HepG2 (cell line): ENCODE measurements around the gene HEMK1. TPM values are rescaled to one million over a fixed set of nuclear protein-coding genes. Genes with fewer than 3 reads are reported as not detected.

Experiments
- ATAC-seq: fragments of 200-7000 bp; cut with Tn5 transposase; 3 replicates; pipeline ENCODE4 v1.9.1; 2020; ENCODE audit warnings: mild to moderate bottlenecking, moderate library complexity
- BruUV-seq: library from RNA; stranded (reverse); fragments of 400-500 nt; replicated peaks from 2 replicates; lab custom pipeline; 2021; lab: Mats Ljungman, UMichigan
- CTCF ChIA-PET: fragments of 300-600 bp; formaldehyde crosslinking; extraction: SDS; loops from one replicate; lab custom pipeline; 2021; ENCODE audit warnings: low total read pairs, inconsistent platforms, low intra/inter-chr PET ratio; lab: Yijun Ruan, JAX
- POLR2A ChIA-PET: fragments of 350-600 bp; sonication (Branson Sonifier 250); formaldehyde crosslinking; loops from one replicate; lab custom pipeline; 2020; ENCODE audit warnings: antibody characterized with exemption, inconsistent platforms; lab: Yijun Ruan, JAX
- DNase-seq: peaks from one replicate; pipeline ENCODE4 v3.0.0-alpha.2; 2015; ENCODE audit warnings: low spot score
- FAIRE-seq: peaks from 3 replicates; lab custom pipeline; 2011; peaks lifted over from hg19 to GRCh38; lab: Jason Lieb, UNC
- H2AFZ ChIP-seq: one replicate; pipeline ENCODE4 v1.6.1; 2011; ENCODE audit warnings: low read length, inconsistent platforms
- H3K27ac ChIP-seq: fragments of 300-600 bp; 3 replicates; pipeline ENCODE4 v1.8.0; 2011; ENCODE audit warnings: mixed run types, mild to moderate bottlenecking, mixed read lengths, low read length, inconsistent platforms; ENCODE audit not compliant: insufficient read depth; ENCODE audit errors: extremely low read length
- H3K27me3 ChIP-seq, 2 experiments: fragments of 200-600 bp in 1 of 2; 2 replicates in 1 of 2; 3 replicates in 1 of 2; pipeline versions ENCODE4 v1.6.0 to v1.8.0; 2011; ENCODE audit warnings: low read length in 2 of 2, mild to moderate bottlenecking in 2 of 2, moderate library complexity in 2 of 2, inconsistent platforms in 1 of 2; ENCODE audit not compliant: insufficient read depth in 2 of 2, control insufficient read depth in 1 of 2
- H3K36me3 ChIP-seq, 2 experiments: fragments of 200-600 bp in 1 of 2; replicated peaks in 1 of 2; 2 replicates in 1 of 2; 3 replicates in 1 of 2; pipeline versions ENCODE4 v1.5.1 to v1.8.0; 2011; ENCODE audit warnings: low read length in 2 of 2, inconsistent platforms in 1 of 2; ENCODE audit not compliant: insufficient read depth in 2 of 2, control insufficient read depth in 1 of 2
- H3K4me1 ChIP-seq: 2 replicates; pipeline ENCODE4 v1.5.1; 2012; ENCODE audit warnings: low read length, inconsistent platforms; ENCODE audit not compliant: insufficient read depth
- H3K4me2 ChIP-seq: 2 replicates; pipeline ENCODE4 v1.6.0; 2011; ENCODE audit warnings: low read depth, low read length, inconsistent platforms
- H3K4me3 ChIP-seq, 3 experiments: fragments of 200-600 bp in 1 of 3; sonication (generic), shearing (Covaris generic) in 1 of 3; replicated peaks in 1 of 3; 2 replicates each; pipeline ENCODE4 v1.5.1; 2011 to 2016; ENCODE audit warnings: low read length in 3 of 3, inconsistent platforms in 2 of 3, low read depth in 2 of 3, mild to moderate bottlenecking in 2 of 3, control low read depth in 1 of 3, mixed read lengths in 1 of 3; ENCODE audit not compliant: insufficient read depth in 1 of 3
- H3K79me2 ChIP-seq: one replicate; pipeline ENCODE4 v1.6.1; 2011; ENCODE audit warnings: low read length, inconsistent platforms; ENCODE audit not compliant: insufficient read depth
- H3K9ac ChIP-seq: 2 replicates; pipeline ENCODE4 v1.6.0; 2011; ENCODE audit warnings: mild to moderate bottlenecking, low read depth, low read length, inconsistent platforms; ENCODE audit not compliant: insufficient read depth
- H3K9me3 ChIP-seq: 2 replicates; pipeline ENCODE4 v1.5.1; 2012; ENCODE audit warnings: mild to moderate bottlenecking, low read length
- H4K20me1 ChIP-seq: 2 replicates; pipeline ENCODE4 v1.6.0; 2011; ENCODE audit warnings: inconsistent platforms, mild to moderate bottlenecking, low read length, moderate library complexity; ENCODE audit not compliant: insufficient read depth
- FLYWCH1 ChIP-seq: sonication (generic); formaldehyde crosslinking; IDR thresholded peaks from 2 replicates; pipeline ENCODE4 v1.8.1; 2023; ENCODE audit warnings: mild to moderate bottlenecking, missing genetic modification reagents
- FOXP4 ChIP-seq: sonication (generic); formaldehyde crosslinking; IDR thresholded peaks from 2 replicates; pipeline ENCODE4 v1.4.0; 2020; ENCODE audit warnings: missing genetic modification reagents
- HNRNPL ChIP-seq: fragments of 200-400 bp; formaldehyde crosslinking; IDR thresholded peaks from 2 replicates; pipeline ENCODE4 v1.6.1; 2017; ENCODE audit warnings: mild to moderate bottlenecking, low read depth, low read length
- KDM5A ChIP-seq: fragments of 200-600 bp; sonication (generic); IDR thresholded peaks from 2 replicates; pipeline ENCODE4 v1.7.0; 2018; ENCODE audit warnings: antibody characterized with exemption, mild to moderate bottlenecking, low read length, borderline replicate concordance
- MYC ChIP-seq: sonication (generic); formaldehyde crosslinking; IDR thresholded peaks from 2 replicates; pipeline ENCODE4 v1.9.0; 2021; ENCODE audit warnings: missing genetic modification reagents, borderline replicate concordance
- PAWR ChIP-seq: sonication (generic); formaldehyde crosslinking; IDR thresholded peaks from 2 replicates; pipeline ENCODE4 v1.4.0; 2020; ENCODE audit warnings: missing genetic modification reagents, mild to moderate bottlenecking, borderline replicate concordance
- PLSCR1 ChIP-seq: sonication (generic); formaldehyde crosslinking; IDR thresholded peaks from 2 replicates; pipeline ENCODE4 v1.5.0; 2020; ENCODE audit warnings: missing genetic modification reagents, mild to moderate bottlenecking, borderline replicate concordance
- SMC3 ChIP-seq: IDR thresholded peaks from 2 replicates; pipeline ENCODE4 v1.6.1; 2011; ENCODE audit warnings: low read length, improper control_type of control experiment
- STAG1 ChIP-seq: sonication (generic); formaldehyde crosslinking; IDR thresholded peaks from 2 replicates; pipeline ENCODE4 v1.4.0; 2020; ENCODE audit warnings: missing genetic modification reagents
- ZBTB37 ChIP-seq: sonication (generic); formaldehyde crosslinking; IDR thresholded peaks from 2 replicates; pipeline ENCODE4 v1.4.0; 2020; ENCODE audit warnings: mild to moderate bottlenecking, missing genetic modification reagents
- ZKSCAN5 ChIP-seq: sonication (generic); formaldehyde crosslinking; IDR thresholded peaks from 2 replicates; pipeline ENCODE4 v1.5.1; 2020; ENCODE audit warnings: mild to moderate bottlenecking, missing genetic modification reagents
- ZSCAN20 ChIP-seq: sonication (generic); formaldehyde crosslinking; IDR thresholded peaks from 2 replicates; pipeline ENCODE4 v1.4.0; 2020; ENCODE audit warnings: missing genetic modification reagents, mild to moderate bottlenecking, borderline replicate concordance
- WGBS: methylation state at CpG from one replicate; pipeline ENCODE4 v1.1.6; 2017; ENCODE audit warnings: low lambda C conversion rate; 5-methylcytosine and 5-hydroxymethylcytosine counted together
- in situ Hi-C: cut with HindIII; loops from 2 replicates; pipeline ENCODE4 v1.10.0; 2017; ENCODE audit warnings: low pct_unique_long_range_greater_than_20kb; ENCODE audit not compliant: extremely low pct_ligation_motif_present
- intact Hi-C: fragments of 100-400 bp; cut with micrococcal nuclease; formaldehyde crosslinking; loops from one replicate; pipeline ENCODE4 v1.10.0; 2022; ENCODE audit not compliant: unreplicated experiment
- polyA plus RNA-seq, 8 experiments: library from polyadenylated mRNA; depleted of rRNA in 3 of 8; stranded (reverse) in 7 of 8; unstranded in 1 of 8; fragments of >200 nt; fragmentation: Illumina TruSeq in 4 of 8; extraction: Trizol in 4 of 8; gene quantifications; 2 replicates each; pipeline versions ENCODE4 v1.2.1 to v1.2.3, GENCODE V29; 2011 to 2016; ENCODE audit warnings: low read depth in 4 of 8, missing spikeins in 1 of 8, mixed read lengths in 1 of 8; ENCODE audit not compliant: insufficient read depth in 1 of 8
- total RNA-seq, 5 experiments: library from RNA; depleted of rRNA; stranded (reverse); fragments of >200 nt; fragmentation: Illumina TruSeq; extraction: Trizol; gene quantifications; 2 replicates each; pipeline ENCODE4 v1.2.3, GENCODE V29; 2016; ENCODE audit warnings: low read depth in 1 of 5

The HEMK1 gene
- total and polyA plus RNA-seq, 2 of the 13 experiments (the other 11 are each of a cell fraction or from before 2014, with no cell fraction given), result 9.8 to 12.6 TPM

GRCh38 chr3:50580683-50581458, 11.5 kb downstream of the HEMK1 start:
- Histone ChIP-seq H3K9ac (no peak overlapping the region), H3K36me3 (no peaks in the 10 kb centered on the region; a peak in 2 of 5 replicates), H3K79me2 (no peaks in the 10 kb centered on the region), H3K4me1 (peaks cover 46% of the 10 kb centered on the region), H3K4me3 (no peak overlapping the region), H3K27ac (no peak overlapping the region), H3K4me2 (no peak overlapping the region), H3K9me3 (no peaks in the 10 kb centered on the region), H2AFZ (no peak overlapping the region), H4K20me1 (no peaks in the 10 kb centered on the region), H3K27me3 (no peaks in the 10 kb centered on the region)
- WGBS, result 90% methylated on average over 6 of the region's 9 CpGs
- no peak for DNase-seq
- FAIRE-seq, result no peak
- ATAC-seq, result peak; percentile 51
- intact Hi-C loops, result no loop called here
- ChIA-PET CTCF (no interaction called here), POLR2A (interaction anchor here (0.7 to 4.3 kb wide), 3 partner anchors 12 to 31 kb away, joined by 3 to 20 read pairs (median 3); partner anchors contain the start of genes CISH and HEMK1)
- in situ Hi-C loops, result no loop called here
- peak; percentile 49 for TF ChIP-seq STAG1 (CRISPR knock-in tag)
- peak; percentile 34; the same call in 1 of the 2 replicates for TF ChIP-seq SMC3
- no peak for TF ChIP-seq ZKSCAN5 (CRISPR knock-in tag)
- BruUV-seq, result no TSS peak

- WGBS, result 100% methylated on average over 1 of the region's 2 CpGs
- CTCF ChIA-PET, result no interaction called here
- DNase-seq, result no peak
- no peak overlapping the region for H3K27ac ChIP-seq
- H3K4me3 ChIP-seq, result no peak overlapping the region
- no peaks in the 10 kb centered on the region for H3K27me3 ChIP-seq
- no peaks in the 10 kb centered on the region for H4K20me1 ChIP-seq
- POLR2A ChIA-PET, result interaction anchor here (0.7 to 4.3 kb wide), 4 partner anchors 11 to 30 kb away, joined by 3 to 20 read pairs (median 3); partner anchors contain the start of genes CISH and HEMK1
- in situ Hi-C loops (no loop called here), intact Hi-C loops (no loop called here)
- peaks cover 52% of the 10 kb centered on the region for H3K4me1 ChIP-seq
- no peak for FAIRE-seq
- H3K36me3 ChIP-seq, result no peaks in the 10 kb centered on the region; a peak in 2 of 5 replicates
- H3K79me2 ChIP-seq, result no peaks in the 10 kb centered on the region
- TF ChIP-seq HNRNPL (no peak), PAWR (CRISPR knock-in tag) (no peak), FOXP4 (no peak), ZSCAN20 (CRISPR knock-in tag) (no peak), PLSCR1 (CRISPR knock-in tag) (no peak), KDM5A (no peak), MYC (CRISPR knock-in tag) (no peak), ZBTB37 (CRISPR knock-in tag) (no peak), FLYWCH1 (no peak)
- ATAC-seq, result no peak
- H2AFZ ChIP-seq, result no peak overlapping the region
- no peak overlapping the region for H3K9ac ChIP-seq
- no peak overlapping the region for H3K4me2 ChIP-seq
- no TSS peak for BruUV-seq
- no peaks in the 10 kb centered on the region for H3K9me3 ChIP-seq
These were observed 12.1 kb downstream of the HEMK1 start for GRCh38 chr3:50581459-50581842.
